Measurements from ENCODE around the gene NECTIN1.

Gene NECTIN1

GRCh38 chr11:119687373-119688046 is 41.5 kb downstream of the NECTIN1 start:
- H3K27ac ChIP-seq (ENCODE audit: low read depth, low read length): no peak overlapping the region
- no peaks in the 10 kb centered on the region for H4K20me1 ChIP-seq (ENCODE audit: low read depth, low read length)
- peaks cover 4% of the 10 kb centered on the region; the same call in 1 of the 2 replicates for H3K79me2 ChIP-seq (ENCODE audit: insufficient read depth, low read length)
- no peaks in the 10 kb centered on the region for H3K9me2 ChIP-seq (replicated peaks; ENCODE audit: insufficient read depth, low read length)
- H3K27me3 ChIP-seq (ENCODE audit: low read length): no peaks in the 10 kb centered on the region
- no peak overlapping the region for H3K4me3 ChIP-seq (ENCODE audit: insufficient read depth, low read length, poor library complexity, severe bottlenecking)
- no peaks in the 10 kb centered on the region for H3K36me3 ChIP-seq (ENCODE audit: low read length)
- no peaks in the 10 kb centered on the region for H3F3A ChIP-seq (ENCODE audit: insufficient read depth)
- H3K4me2 ChIP-seq (ENCODE audit: low read depth, low read length, poor library complexity, severe bottlenecking): no peak overlapping the region
- no peak overlapping the region for H2AFZ ChIP-seq (ENCODE audit: low read depth, low read length, severe bottlenecking)
- TF ChIP-seq EZH2phosphoT487 (conservative IDR thresholded peaks at IDR 0.05; ENCODE audit: low read length): no peak
- TF ChIP-seq CTCF (IDR thresholded peaks at IDR 0.05; ENCODE audit: insufficient read depth, low read length, poor library complexity, severe bottlenecking): no peak
- no peak overlapping the region for H3K9ac ChIP-seq (ENCODE audit: low read length)
- no peaks in the 10 kb centered on the region for H3K9me3 ChIP-seq (ENCODE audit: insufficient read depth, low read length)

- Histone ChIP-seq H3K9me3 (ENCODE audit: insufficient read depth, low read length) (no peaks in the 10 kb centered on the region), H3F3A (ENCODE audit: insufficient read depth) (no peaks in the 10 kb centered on the region), H3K9ac (ENCODE audit: low read length) (no peak overlapping the region), H3K79me2 (ENCODE audit: insufficient read depth, low read length) (peaks cover 4% of the 10 kb centered on the region; the same call in 1 of the 2 replicates), H2AFZ (ENCODE audit: low read depth, low read length, severe bottlenecking) (no peak overlapping the region), H3K4me3 (ENCODE audit: insufficient read depth, low read length, poor library complexity, severe bottlenecking) (no peak overlapping the region), H3K4me2 (ENCODE audit: low read depth, low read length, poor library complexity, severe bottlenecking) (no peak overlapping the region), H3K27ac (ENCODE audit: low read depth, low read length) (no peak overlapping the region), H4K20me1 (ENCODE audit: low read depth, low read length) (no peaks in the 10 kb centered on the region), H3K36me3 (ENCODE audit: low read length) (no peaks in the 10 kb centered on the region), H3K9me2 (replicated peaks; ENCODE audit: insufficient read depth, low read length) (no peaks in the 10 kb centered on the region), H3K27me3 (ENCODE audit: low read length) (no peaks in the 10 kb centered on the region)
- TF ChIP-seq CTCF (IDR thresholded peaks at IDR 0.05; ENCODE audit: insufficient read depth, low read length, poor library complexity, severe bottlenecking): no peak
- no peak for TF ChIP-seq EZH2phosphoT487 (conservative IDR thresholded peaks at IDR 0.05; ENCODE audit: low read length)
Measured at GRCh38 chr11:119686177-119686882, 42.7 kb downstream of the NECTIN1 start.

GRCh38 chr11:119685111-119685746 is 43.8 kb downstream of the NECTIN1 start:
- no peak overlapping the region for H2AFZ ChIP-seq (ENCODE audit: low read depth, low read length, severe bottlenecking)

More at GRCh38 chr11:119685111-119685746, 43.8 kb downstream of the NECTIN1 start:
- Histone ChIP-seq H3K36me3 (ENCODE audit: low read length) (no peaks in the 10 kb centered on the region), H4K20me1 (ENCODE audit: low read depth, low read length) (no peaks in the 10 kb centered on the region), H3K79me2 (ENCODE audit: insufficient read depth, low read length) (no peaks in the 10 kb centered on the region; the same call in 1 of the 2 replicates), H3F3A (ENCODE audit: insufficient read depth) (no peaks in the 10 kb centered on the region), H3K27me3 (ENCODE audit: low read length) (no peaks in the 10 kb centered on the region), H3K4me2 (ENCODE audit: low read depth, low read length, poor library complexity, severe bottlenecking) (no peak overlapping the region), H3K9me2 (replicated peaks; ENCODE audit: insufficient read depth, low read length) (no peaks in the 10 kb centered on the region), H3K9me3 (ENCODE audit: insufficient read depth, low read length) (no peaks in the 10 kb centered on the region), H3K27ac (ENCODE audit: low read depth, low read length) (no peak overlapping the region), H3K4me3 (ENCODE audit: insufficient read depth, low read length, poor library complexity, severe bottlenecking) (no peak overlapping the region), H3K9ac (ENCODE audit: low read length) (no peak overlapping the region)
- TF ChIP-seq CTCF (IDR thresholded peaks at IDR 0.05; ENCODE audit: insufficient read depth, low read length, poor library complexity, severe bottlenecking): no peak
- no peak for TF ChIP-seq EZH2phosphoT487 (conservative IDR thresholded peaks at IDR 0.05; ENCODE audit: low read length)
